IPS DF 6.9 (cell line): ENCODE data around the gene NSL1.
A peak's percentile ranks its signal among the peaks of the same experiment; 100 is the strongest.

Experiments used
- DNase-seq: peaks from one replicate; pipeline ENCODE4 v3.0.0-alpha.2; 2013; ENCODE audit warnings: low read depth, low spot score
- H3K27ac ChIP-seq: one replicate; pipeline ENCODE4 v1.5.1; 2013; ENCODE audit warnings: low read length, control low read depth
- H3K27me3 ChIP-seq: 2 replicates; pipeline ENCODE4 v1.6.1; 2013; ENCODE audit warnings: mild to moderate bottlenecking, low read length; ENCODE audit not compliant: control insufficient read depth, insufficient read depth
- H3K36me3 ChIP-seq: 2 replicates; pipeline ENCODE4 v1.6.1; 2013; ENCODE audit warnings: low read length; ENCODE audit not compliant: control insufficient read depth, insufficient read depth
- H3K4me1 ChIP-seq: 2 replicates; pipeline ENCODE4 v1.6.1; 2013; ENCODE audit warnings: low read length; ENCODE audit not compliant: control insufficient read depth, insufficient read depth
- H3K4me3 ChIP-seq: 2 replicates; pipeline ENCODE4 v1.5.1; 2013; ENCODE audit warnings: mild to moderate bottlenecking, low read length
- H3K9me3 ChIP-seq: 2 replicates; pipeline ENCODE4 v1.6.1; 2013; ENCODE audit warnings: low read length, inconsistent platforms; ENCODE audit not compliant: control insufficient read depth, insufficient read depth
- WGBS: extraction: QIAGEN DNeasy Blood & Tissue Kit; methylation state at CpG from one replicate; pipeline ENCODE4 v1.1.7; 2013; ENCODE audit warnings: mixed read lengths, missing lambda C conversion rate; ENCODE audit not compliant: insufficient read length, insufficient coverage; 5-methylcytosine and 5-hydroxymethylcytosine counted together

Gene NSL1

DNA sequence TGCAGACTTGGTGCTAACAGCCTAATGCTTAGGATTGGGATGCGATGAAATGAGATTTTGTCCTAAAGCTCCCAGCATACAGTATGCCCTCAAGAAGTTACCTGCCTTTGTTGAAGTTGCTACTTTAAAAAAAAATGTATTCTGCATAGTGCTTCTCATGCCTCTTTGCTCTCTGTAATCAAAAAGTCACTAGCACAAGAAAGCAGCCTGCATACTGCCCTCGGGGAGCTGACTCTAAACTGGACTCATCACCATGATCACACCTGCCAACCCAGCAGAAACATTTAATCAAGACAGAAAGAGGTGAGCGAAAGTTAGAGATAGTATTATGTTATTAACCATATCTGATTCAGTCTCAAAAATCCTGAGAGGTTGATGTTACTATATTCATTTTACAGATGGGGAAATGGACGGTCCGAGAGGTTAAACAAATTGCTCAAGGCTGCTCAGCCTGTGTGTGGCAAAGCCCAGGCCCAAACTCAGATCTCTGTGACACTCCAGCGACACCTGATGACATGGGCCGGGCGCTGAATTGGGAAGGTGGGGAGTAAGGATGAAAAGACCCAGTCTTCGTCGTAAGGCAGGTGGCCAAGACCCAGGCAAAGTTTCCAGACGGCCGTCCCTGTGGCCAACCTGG lies 93.0 kb downstream of the NSL1 start:
- no peak for DNase-seq
- no CpG with 5 or more reads among the region's 12 CpGs for WGBS

DNA sequence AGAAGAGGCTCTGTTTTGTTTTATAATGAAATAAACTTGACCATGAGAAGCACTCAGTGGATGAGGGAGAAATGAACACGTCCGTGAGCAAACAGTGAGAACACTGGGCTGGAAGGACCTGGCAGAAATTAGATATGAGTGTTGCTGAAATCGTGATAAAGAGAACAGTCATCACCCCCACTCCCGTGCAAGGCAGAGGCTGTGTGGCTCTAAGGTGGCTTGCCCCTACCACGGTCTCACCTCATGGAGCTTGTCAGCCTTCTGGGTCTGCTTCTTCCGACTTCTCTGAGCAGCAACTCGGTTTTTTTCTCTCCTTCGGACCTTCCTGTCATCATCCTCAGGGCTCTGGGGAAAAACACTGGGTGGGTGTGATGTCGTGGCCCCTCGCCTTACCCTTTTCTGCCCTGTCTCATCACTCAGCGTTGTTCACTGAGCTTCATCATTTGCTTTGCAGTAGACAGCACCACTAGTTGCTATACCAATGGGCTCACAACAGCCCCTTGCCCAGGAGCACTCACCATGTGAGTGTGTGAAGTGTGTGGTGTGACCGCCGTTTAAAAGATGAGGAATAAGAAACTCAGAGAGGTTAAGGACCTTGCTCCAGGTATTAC lies 94.8 kb downstream of the NSL1 start:
- no peak overlapping the region for H3K4me3 ChIP-seq
- DNase-seq = no peak
- H3K27ac ChIP-seq = no peak overlapping the region
- WGBS = no CpG with 5 or more reads among the region's 13 CpGs
- no peaks in the 10 kb centered on the region for H3K9me3 ChIP-seq
- peaks cover 1% of the 10 kb centered on the region; the same call in 1 of the 2 replicates for H3K4me1 ChIP-seq
- H3K36me3 ChIP-seq = no peaks in the 10 kb centered on the region
- peaks cover 25% of the 10 kb centered on the region for H3K27me3 ChIP-seq

More for the DNA sequence above, 93.0 kb downstream of the NSL1 start:
- Histone ChIP-seq H3K4me3 (peak overlapping the region; percentile 41; the same call in 1 of the 2 replicates), H3K9me3 (no peaks in the 10 kb centered on the region), H3K4me1 (peaks cover 1% of the 10 kb centered on the region; the same call in 1 of the 2 replicates), H3K27ac (no peak overlapping the region), H3K36me3 (no peaks in the 10 kb centered on the region), H3K27me3 (peaks cover 26% of the 10 kb centered on the region)

DNA sequence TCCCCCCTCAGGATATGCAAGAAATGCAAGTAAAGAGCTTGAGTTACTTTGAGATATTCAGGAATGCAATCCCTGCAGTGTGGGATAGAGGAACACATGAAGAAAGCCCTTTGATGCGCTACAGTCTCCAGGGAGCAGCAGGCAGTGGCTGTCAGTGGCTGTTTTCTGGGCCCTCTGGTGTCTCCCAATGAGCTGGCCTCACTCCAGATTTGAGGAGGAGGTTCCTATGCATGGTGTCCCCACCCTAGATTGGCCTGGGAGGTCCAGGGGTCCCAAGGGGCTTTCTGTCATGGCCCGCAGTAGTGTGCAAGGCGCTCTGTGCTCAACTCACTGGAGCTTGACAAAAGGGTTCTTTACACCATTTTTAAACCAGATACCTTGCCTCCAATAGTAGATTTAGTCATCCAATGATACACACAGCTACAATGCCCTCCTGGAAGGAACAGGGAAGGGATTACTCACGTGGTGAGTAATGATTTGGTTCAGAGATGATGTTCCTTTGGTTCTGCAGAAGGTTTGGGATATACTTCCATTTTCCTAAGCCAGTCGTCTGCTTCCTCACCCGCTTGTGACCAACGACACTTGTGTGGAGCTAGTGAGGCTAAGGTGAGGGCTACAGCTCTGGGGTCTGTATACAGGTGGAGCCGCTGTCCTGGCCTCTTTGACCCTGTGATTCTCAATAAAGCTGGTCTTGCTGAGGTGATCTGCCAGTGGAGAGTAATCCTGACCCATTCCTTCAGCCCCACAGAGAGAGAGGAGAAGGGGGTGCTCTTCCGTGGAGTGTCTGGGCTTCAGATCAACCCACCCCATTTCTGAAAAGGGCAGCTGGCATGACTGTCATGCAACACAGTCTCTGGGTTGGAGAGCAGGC lies 98.6 kb downstream of the NSL1 start:
- Histone ChIP-seq H3K27me3 (no peaks in the 10 kb centered on the region; the same call in 1 of the 2 replicates), H3K4me3 (no peak overlapping the region), H3K36me3 (no peaks in the 10 kb centered on the region), H3K27ac (no peak overlapping the region), H3K9me3 (no peaks in the 10 kb centered on the region), H3K4me1 (no peaks in the 10 kb centered on the region)
- DNase-seq = no peak
- no CpG with 5 or more reads among the region's 9 CpGs for WGBS

- Histone ChIP-seq H3K27ac (no peak overlapping the region), H3K4me3 (no peak overlapping the region), H3K4me1 (no peaks in the 10 kb centered on the region), H3K9me3 (no peaks in the 10 kb centered on the region), H3K36me3 (no peaks in the 10 kb centered on the region), H3K27me3 (no peaks in the 10 kb centered on the region)
- no peak for DNase-seq
- no CpG with 5 or more reads among the region's 9 CpGs for WGBS
Measured at GRCh38 chr1:212691561-212692071, 100.0 kb downstream of the NSL1 start.

DNA sequence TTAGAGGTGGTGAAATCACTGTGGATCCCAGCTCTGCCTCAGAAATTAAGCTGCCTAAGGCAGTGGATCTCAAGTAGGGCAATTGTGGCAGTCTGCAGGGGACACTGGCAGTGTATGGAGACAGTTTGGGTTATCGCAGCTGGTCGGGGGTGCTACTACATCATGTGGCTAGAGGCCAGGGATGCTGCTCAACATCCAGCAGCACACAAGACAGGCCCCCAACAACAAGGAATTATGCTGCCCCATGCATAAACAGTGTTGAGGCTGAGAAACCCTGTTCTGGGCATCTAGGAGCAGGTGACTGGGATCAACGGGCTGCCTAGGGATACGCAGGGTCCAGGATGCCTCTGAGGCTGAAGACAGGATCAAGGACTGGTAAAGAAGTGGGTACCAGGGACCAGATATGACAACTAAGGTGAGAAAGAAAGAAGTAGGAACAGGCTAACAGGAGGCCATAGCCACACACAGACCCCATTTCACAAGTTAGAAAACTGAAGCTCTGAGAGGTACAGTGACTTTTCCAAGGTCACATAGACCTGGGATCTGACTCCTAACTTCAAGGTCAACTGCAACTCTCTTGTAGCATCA lies 100.7 kb downstream of the NSL1 start:
- no peaks in the 10 kb centered on the region; the same call in 1 of the 2 replicates for H3K27me3 ChIP-seq

GRCh38 chr1:212689758-212690529 lies 101.6 kb downstream of the NSL1 start:
- DNase-seq = no peak
- Histone ChIP-seq H3K4me1 (no peaks in the 10 kb centered on the region), H3K27ac (no peak overlapping the region), H3K4me3 (no peak overlapping the region), H3K27me3 (no peaks in the 10 kb centered on the region; the same call in 1 of the 2 replicates), H3K36me3 (no peaks in the 10 kb centered on the region), H3K9me3 (no peaks in the 10 kb centered on the region)
- 100% methylated on average over 3 of the region's 12 CpGs for WGBS

More for the DNA sequence above, 100.7 kb downstream of the NSL1 start:
- Histone ChIP-seq H3K4me3 (no peak overlapping the region), H3K9me3 (no peaks in the 10 kb centered on the region), H3K4me1 (no peaks in the 10 kb centered on the region), H3K27ac (no peak overlapping the region), H3K36me3 (no peaks in the 10 kb centered on the region)
- DNase-seq = no peak
- no CpG with 5 or more reads among the region's 4 CpGs for WGBS

DNA sequence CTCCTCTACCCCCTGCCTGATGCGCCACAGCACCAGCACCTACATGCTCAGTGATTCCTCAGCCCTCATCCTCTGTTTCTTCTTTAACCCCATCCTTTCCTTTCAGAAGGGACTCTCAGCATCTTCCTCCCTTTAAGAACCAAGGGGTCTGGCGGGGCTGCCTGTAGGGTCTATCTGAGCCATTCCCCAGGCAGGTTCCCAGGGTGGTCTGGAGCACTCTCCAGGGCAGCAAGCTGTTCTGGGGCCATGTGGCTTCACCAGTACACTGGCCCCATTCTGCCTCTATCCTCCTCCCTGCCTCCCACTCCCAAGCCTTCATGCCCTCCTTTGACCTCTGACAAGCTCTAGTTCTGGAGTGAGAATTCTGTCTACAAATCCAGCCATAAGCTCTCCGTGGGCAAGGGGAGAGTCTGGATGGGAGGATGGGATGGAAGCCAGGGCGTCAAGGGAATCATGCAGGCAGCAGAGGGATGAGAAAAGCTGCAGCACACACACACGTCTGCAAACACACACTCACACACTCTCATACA lies 102.3 kb downstream of the NSL1 start:
- H3K27me3 ChIP-seq = no peaks in the 10 kb centered on the region; the same call in 1 of the 2 replicates
- H3K9me3 ChIP-seq = no peaks in the 10 kb centered on the region
- DNase-seq = no peak
- H3K4me1 ChIP-seq = no peaks in the 10 kb centered on the region
- no peak overlapping the region for H3K4me3 ChIP-seq
- no peaks in the 10 kb centered on the region for H3K36me3 ChIP-seq
- no peak overlapping the region for H3K27ac ChIP-seq
- no CpG with 5 or more reads among the region's 5 CpGs for WGBS

DNA sequence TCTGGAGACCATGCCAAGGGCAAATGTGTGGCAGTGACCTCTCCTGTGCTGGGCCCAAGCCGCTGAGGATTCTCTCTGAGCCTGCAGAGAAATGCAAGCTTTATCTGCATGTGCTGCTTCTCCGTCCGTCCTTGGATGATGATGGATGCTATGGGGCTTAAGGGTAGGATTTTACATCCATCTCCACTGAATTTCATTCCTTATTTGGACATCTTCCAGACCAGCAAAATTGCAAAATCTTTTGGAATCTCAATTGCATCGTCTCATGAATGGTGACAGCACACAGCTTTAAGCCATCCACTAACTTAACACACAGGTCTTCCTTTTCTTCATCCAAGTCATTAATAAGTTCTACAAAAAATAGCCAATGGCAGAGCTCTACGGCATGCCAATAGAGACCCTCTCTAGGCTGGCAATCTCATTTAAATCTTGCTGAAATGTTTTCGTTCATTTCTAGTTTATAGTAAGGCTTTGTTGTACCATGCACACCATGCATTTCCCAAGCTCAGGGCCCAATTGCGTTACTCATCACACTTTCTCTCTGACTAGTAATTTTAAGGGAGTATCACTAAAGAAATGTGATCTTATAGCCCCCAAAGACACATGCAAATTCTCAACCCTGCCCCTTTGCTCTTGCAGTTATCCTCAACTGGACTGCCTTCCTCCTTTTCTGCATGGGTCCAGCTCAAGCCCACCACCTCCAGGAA lies 103.1 kb downstream of the NSL1 start:
- no peak overlapping the region for H3K27ac ChIP-seq
- H3K9me3 ChIP-seq = no peaks in the 10 kb centered on the region
- H3K36me3 ChIP-seq = no peaks in the 10 kb centered on the region
- no peaks in the 10 kb centered on the region; the same call in 1 of the 2 replicates for H3K27me3 ChIP-seq
- no CpG with 5 or more reads among the region's 7 CpGs for WGBS
- no peak overlapping the region for H3K4me3 ChIP-seq
- DNase-seq = no peak
- H3K4me1 ChIP-seq = no peaks in the 10 kb centered on the region

GRCh38 chr1:212687811-212688210 lies 103.8 kb downstream of the NSL1 start:
- no peaks in the 10 kb centered on the region for H3K9me3 ChIP-seq
- DNase-seq = no peak
- WGBS = no CpG with 5 or more reads among the region's 2 CpGs
- H3K4me1 ChIP-seq = no peaks in the 10 kb centered on the region; the same call in 1 of the 2 replicates
- no peaks in the 10 kb centered on the region; the same call in 1 of the 2 replicates for H3K27me3 ChIP-seq
- H3K27ac ChIP-seq = no peak overlapping the region
- H3K4me3 ChIP-seq = no peak overlapping the region
- H3K36me3 ChIP-seq = no peaks in the 10 kb centered on the region
